NCI-H128 (cell line): ENCODE measurements around the gene SCGB1C1.

Source experiments
- DNase-seq: peaks from one replicate; lab custom pipeline; 2025; ENCODE audit not compliant: unreplicated experiment; lab: John Stamatoyannopoulos, UW

SCGB1C1 gene

GRCh38 chr11:205221-206001 lies 12.5 kb downstream of the SCGB1C1 start:
- no peak for DNase-seq

- no peak for DNase-seq
These were observed 13.1 kb downstream of the SCGB1C1 start for GRCh38 chr11:206002-206384.

- no peak for DNase-seq
These were observed 13.8 kb downstream of the SCGB1C1 start for GRCh38 chr11:206526-207207.

- DNase-seq: peak; percentile 81
These were observed 14.5 kb downstream of the SCGB1C1 start, which contains the start of the genes BET1L and RIC8A for GRCh38 chr11:207208-207862. Gene BET1L (minus strand): TSS chr11:207399. CDS start chr11:207321, 78 bp downstream. Gene RIC8A (plus strand): TSS chr11:207708. CDS start chr11:208855, 1,147 bp downstream.

GRCh38 chr11:207863-208180 lies 14.9 kb downstream of the SCGB1C1 start:
- no peak for DNase-seq

GRCh38 chr11:208181-208916 lies 15.5 kb downstream of the SCGB1C1 start:
- DNase-seq: peak; percentile 56

- no peak for DNase-seq
These were observed 16.0 kb downstream of the SCGB1C1 start for GRCh38 chr11:208917-209260.

GRCh38 chr11:209275-210121 lies 16.6 kb downstream of the SCGB1C1 start:
- no peak for DNase-seq

- no peak for DNase-seq
These were observed 17.4 kb downstream of the SCGB1C1 start for GRCh38 chr11:210122-210802.

GRCh38 chr11:210803-211180 lies 17.9 kb downstream of the SCGB1C1 start:
- no peak for DNase-seq

- DNase-seq: no peak
These were observed 18.4 kb downstream of the SCGB1C1 start for GRCh38 chr11:211295-211694.

GRCh38 chr11:211741-212140 lies 18.9 kb downstream of the SCGB1C1 start:
- no peak for DNase-seq

GRCh38 chr11:212150-213100 lies 19.5 kb downstream of the SCGB1C1 start:
- no peak for DNase-seq

GRCh38 chr11:213111-213510 lies 20.2 kb downstream of the SCGB1C1 start:
- no peak for DNase-seq

- no peak for DNase-seq
These were observed 21.2 kb downstream of the SCGB1C1 start for GRCh38 chr11:214083-214482.

GRCh38 chr11:215581-216037 lies 22.7 kb downstream of the SCGB1C1 start:
- DNase-seq: no peak

GRCh38 chr11:216081-216974 lies 23.4 kb downstream of the SCGB1C1 start:
- no peak for DNase-seq

GRCh38 chr11:217704-218103 lies 24.8 kb downstream of the SCGB1C1 start:
- no peak for DNase-seq
